Ovary (tissue), 9 donors: ENCODE results near the gene NLGN4Y. TPM values are rescaled to one million over a fixed set of nuclear protein-coding genes. Genes with fewer than 3 reads are reported as not detected.

Experiments
- DNase-seq, 5 donors: peaks; one replicate each; pipeline ENCODE4 v3.0.0-alpha.2; 2019 to 2020
- H3K27ac ChIP-seq, 2 donors: fragments of 200-600 bp; one replicate each; pipeline versions ENCODE4 v1.5.1 to v1.8.0; 2019 to 2022
- H3K27me3 ChIP-seq: fragments of 200-600 bp; one replicate; pipeline ENCODE4 v1.8.0; 2022
- H3K36me3 ChIP-seq: fragments of 200-600 bp; sonication (generic); one replicate; pipeline ENCODE4 v1.5.1; 2019
- H3K4me1 ChIP-seq: one replicate; pipeline ENCODE4 v1.8.1; 2013; ENCODE audit warnings: mild to moderate bottlenecking, moderate library complexity; ENCODE audit not compliant: insufficient read depth
- H3K4me3 ChIP-seq: fragments of 200-600 bp; sonication (generic); one replicate; pipeline ENCODE4 v1.5.1; 2017
- H3K9me3 ChIP-seq, 2 donors: fragments of 200-600 bp in 1 of 2; sonication (generic) in 1 of 2; one replicate each; pipeline versions ENCODE4 v1.5.1 to v1.8.1; 2013 to 2019; ENCODE audit warnings: mild to moderate bottlenecking in 1 of 2, moderate library complexity in 1 of 2
- EP300 ChIP-seq: sonication (generic); formaldehyde crosslinking; IDR thresholded peaks from one replicate; pipeline ENCODE4 v1.6.1; 2017; ENCODE audit warnings: antibody characterized with exemption
- POLR2A ChIP-seq: fragments of 450-650 bp; IDR thresholded peaks from one replicate; pipeline ENCODE4 v1.6.1; 2017; ENCODE audit warnings: antibody characterized with exemption, mild to moderate bottlenecking, moderate library complexity
- WGBS, 3 donors: extraction: QIAGEN DNeasy Blood & Tissue Kit in 1 of 3; methylation state at CpG; one replicate each; pipeline versions ENCODE4 v1.1.5 to v1.1.7; 2013 to 2017; 5-methylcytosine and 5-hydroxymethylcytosine counted together
- intact Hi-C, 4 donors: fragments of 100-400 bp; cut with DNase I; formaldehyde crosslinking; loops; one replicate each; pipeline versions ENCODE4 v1.11.0 to v1.15.1; 2022 to 2023
- polyA plus RNA-seq, 2 donors: library from polyadenylated mRNA; stranded (reverse); fragments of 200-250 nt in 1 of 2; fragments of 350-450 nt in 1 of 2; fragmentation: Illumina TruSeq in 1 of 2; extraction: RNeasy Lipid Tissue Mini Kit (QIAGEN cat#74804) in 1 of 2; gene quantifications; one replicate each; pipeline ENCODE4 v1.2.3, GENCODE V29; 2013 to 2014
- total RNA-seq, 7 donors: library from RNA; depleted of rRNA in 2 of 7; stranded (reverse); fragments of >200 nt in 2 of 7; fragmentation: NEBNext Ultra II Directional in 3 of 7; extraction: Animal tissue kit (Norgen Biotek cat#: 25700) in 3 of 7; gene quantifications; one replicate each; pipeline versions ENCODE4 v1.1.0 to v1.2.4, GENCODE V29; 2016 to 2023
- TF ChIP-seq, protein P1 (sequence below), 3 donors: fragments of 450-650 bp in 2 of 3; fragments of 200-600 bp in 1 of 3; IDR thresholded peaks; one replicate each; pipeline versions ENCODE4 v1.5.1 to v1.8.0; 2016 to 2022; ENCODE audit warnings: antibody characterized with exemption in 3 of 3, mild to moderate bottlenecking in 1 of 3
- donor health status: DM: no; HTN: no; CAD: no; lungs with moderate emphysema.
- donor health status: DM: no; HTN: no; CAD: no.
- donor health status: Bipolar disorder and iron deficiency.
- donor health status: DM: yes; HTN: yes; CAD: no.
- donor health status: DM: no; HTN: no; CAD: no.
- donor health status: DM: yes; HTN: yes; CAD: no.

NLGN4Y gene
- total and polyA plus RNA-seq, 9 donors, result 0.15 to 0.88 (median 0.23) TPM; not detected in 6

DNA sequence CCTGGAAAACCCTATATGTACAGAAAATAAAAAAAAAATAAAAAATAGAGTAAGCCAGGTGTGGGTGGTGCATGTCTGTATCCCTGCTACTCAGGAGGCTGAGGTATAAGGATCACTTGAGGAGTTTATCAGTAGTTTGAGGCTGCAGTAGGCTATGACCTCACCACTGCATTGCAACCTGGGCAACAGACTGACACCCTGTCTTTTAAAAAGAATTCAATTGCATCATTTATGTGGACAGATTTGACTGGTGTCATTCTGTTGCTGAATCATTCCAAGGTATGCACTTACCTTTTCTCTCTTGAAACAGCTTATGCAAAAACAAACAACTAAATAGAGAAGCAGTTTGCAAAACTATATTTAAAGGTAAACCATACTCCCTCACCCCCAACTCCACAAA lies 12.4 kb downstream of the NLGN4Y start:
- Histone ChIP-seq H3K9me3 (no peaks in the 10 kb centered on the region), H3K4me3 (no peak overlapping the region), H3K36me3 (no peaks in the 10 kb centered on the region), H3K4me1 (no peaks in the 10 kb centered on the region), H3K27me3 (no peaks in the 10 kb centered on the region), H3K27ac (no peak overlapping the region)
- intact Hi-C loops, result no loop called here
- TF ChIP-seq, protein P1, sequence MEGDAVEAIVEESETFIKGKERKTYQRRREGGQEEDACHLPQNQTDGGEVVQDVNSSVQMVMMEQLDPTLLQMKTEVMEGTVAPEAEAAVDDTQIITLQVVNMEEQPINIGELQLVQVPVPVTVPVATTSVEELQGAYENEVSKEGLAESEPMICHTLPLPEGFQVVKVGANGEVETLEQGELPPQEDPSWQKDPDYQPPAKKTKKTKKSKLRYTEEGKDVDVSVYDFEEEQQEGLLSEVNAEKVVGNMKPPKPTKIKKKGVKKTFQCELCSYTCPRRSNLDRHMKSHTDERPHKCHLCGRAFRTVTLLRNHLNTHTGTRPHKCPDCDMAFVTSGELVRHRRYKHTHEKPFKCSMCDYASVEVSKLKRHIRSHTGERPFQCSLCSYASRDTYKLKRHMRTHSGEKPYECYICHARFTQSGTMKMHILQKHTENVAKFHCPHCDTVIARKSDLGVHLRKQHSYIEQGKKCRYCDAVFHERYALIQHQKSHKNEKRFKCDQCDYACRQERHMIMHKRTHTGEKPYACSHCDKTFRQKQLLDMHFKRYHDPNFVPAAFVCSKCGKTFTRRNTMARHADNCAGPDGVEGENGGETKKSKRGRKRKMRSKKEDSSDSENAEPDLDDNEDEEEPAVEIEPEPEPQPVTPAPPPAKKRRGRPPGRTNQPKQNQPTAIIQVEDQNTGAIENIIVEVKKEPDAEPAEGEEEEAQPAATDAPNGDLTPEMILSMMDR (IDR thresholded peaks at IDR 0.05), result no peak
- TF ChIP-seq EP300 (no peak), POLR2A (no peak)
- DNase-seq, result no peak

DNA sequence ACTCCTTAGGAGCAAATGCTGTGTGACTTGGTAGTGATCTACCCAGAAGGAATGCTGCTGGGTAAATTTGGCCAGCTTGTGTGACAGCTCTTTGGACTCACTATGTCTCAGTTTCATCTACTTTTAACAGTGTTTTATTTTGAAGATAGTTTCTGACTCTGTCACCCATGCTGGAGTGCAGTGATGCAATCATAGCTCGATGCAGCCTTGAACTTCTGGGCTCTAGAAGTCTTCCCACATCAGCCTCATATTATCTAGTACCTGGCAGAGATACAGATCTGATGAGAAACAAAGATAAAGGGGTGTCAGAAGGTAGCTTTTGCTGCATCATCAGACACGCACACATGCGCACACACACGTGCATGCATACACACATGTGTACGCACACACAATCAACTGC lies 19.2 kb downstream of the NLGN4Y start:
- no peak for DNase-seq
- no peaks in the 10 kb centered on the region for H3K27me3 ChIP-seq
- H3K9me3 ChIP-seq, result no peaks in the 10 kb centered on the region
- H3K27ac ChIP-seq, result no peak overlapping the region
- intact Hi-C loops, result no loop called here
- H3K36me3 ChIP-seq, result no peaks in the 10 kb centered on the region
- no peak overlapping the region for H3K4me3 ChIP-seq
- H3K4me1 ChIP-seq, result no peaks in the 10 kb centered on the region
- no CpG with 5 or more reads among the region's 5 CpGs for WGBS, 3 donors
- TF ChIP-seq, protein P1 (IDR thresholded peaks at IDR 0.05), result no peak
- no peak for TF ChIP-seq EP300
- TF ChIP-seq POLR2A, result no peak

DNA sequence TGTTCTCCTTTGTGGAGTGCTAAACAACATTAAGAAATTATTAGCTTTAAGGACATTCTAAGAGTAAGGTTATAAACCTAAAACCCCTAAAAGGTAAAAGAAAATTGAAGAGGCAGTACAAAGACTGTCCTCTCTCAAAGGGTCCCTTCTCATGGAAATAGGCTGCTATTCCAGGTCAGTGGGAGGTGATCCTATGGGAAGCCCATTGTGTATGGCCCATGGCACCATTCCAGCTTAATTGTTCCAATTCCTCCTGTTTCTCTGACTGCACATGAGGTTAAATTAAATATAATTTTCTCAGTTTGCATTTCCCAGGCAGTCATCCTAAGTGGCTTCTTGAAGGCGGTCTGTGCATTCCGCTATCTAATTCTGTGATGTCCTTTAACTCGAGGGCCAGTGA lies 57.0 kb downstream of the NLGN4Y start:
- no peaks in the 10 kb centered on the region for H3K36me3 ChIP-seq
- intact Hi-C loops, result no loop called here
- H3K27me3 ChIP-seq, result no peaks in the 10 kb centered on the region
- DNase-seq, result no peak
- no CpG with 5 or more reads among the region's 3 CpGs for WGBS, 3 donors
- no peaks in the 10 kb centered on the region for H3K4me1 ChIP-seq
- H3K9me3 ChIP-seq, result no peaks in the 10 kb centered on the region
- no peak overlapping the region for H3K27ac ChIP-seq
- TF ChIP-seq EP300 (no peak), POLR2A (no peak)
- TF ChIP-seq, protein P1 (IDR thresholded peaks at IDR 0.05), result no peak
- no peak overlapping the region for H3K4me3 ChIP-seq

DNA sequence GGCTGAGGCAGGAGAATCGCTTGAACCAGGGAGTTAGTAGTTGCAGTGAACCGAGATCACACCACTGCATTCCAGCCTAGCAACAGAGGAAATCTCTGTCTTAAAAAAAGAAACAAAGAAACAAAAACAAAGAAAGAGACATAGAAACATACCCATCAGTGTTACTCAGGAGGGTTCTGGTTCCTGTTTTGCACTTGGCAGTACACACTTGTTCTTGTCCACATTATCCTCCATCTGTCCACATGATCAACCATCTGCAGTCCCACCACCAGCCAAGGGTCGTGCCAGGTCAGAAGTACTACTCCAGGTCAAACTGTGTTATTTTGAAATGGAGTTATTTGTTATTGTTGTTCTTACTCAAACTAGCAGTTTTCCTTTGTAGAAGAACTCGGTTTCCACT lies 62.4 kb downstream of the NLGN4Y start:
- TF ChIP-seq EP300 (no peak), POLR2A (no peak)
- TF ChIP-seq, protein P1 (IDR thresholded peaks at IDR 0.05), result no peak
- Histone ChIP-seq H3K36me3 (no peaks in the 10 kb centered on the region), H3K27ac (no peak overlapping the region), H3K9me3 (no peaks in the 10 kb centered on the region), H3K4me1 (no peaks in the 10 kb centered on the region), H3K4me3 (no peak overlapping the region), H3K27me3 (no peaks in the 10 kb centered on the region)
- intact Hi-C loops, result no loop called here
- DNase-seq, result no peak
- no CpG with 5 or more reads among the region's 4 CpGs for WGBS, 3 donors

DNA sequence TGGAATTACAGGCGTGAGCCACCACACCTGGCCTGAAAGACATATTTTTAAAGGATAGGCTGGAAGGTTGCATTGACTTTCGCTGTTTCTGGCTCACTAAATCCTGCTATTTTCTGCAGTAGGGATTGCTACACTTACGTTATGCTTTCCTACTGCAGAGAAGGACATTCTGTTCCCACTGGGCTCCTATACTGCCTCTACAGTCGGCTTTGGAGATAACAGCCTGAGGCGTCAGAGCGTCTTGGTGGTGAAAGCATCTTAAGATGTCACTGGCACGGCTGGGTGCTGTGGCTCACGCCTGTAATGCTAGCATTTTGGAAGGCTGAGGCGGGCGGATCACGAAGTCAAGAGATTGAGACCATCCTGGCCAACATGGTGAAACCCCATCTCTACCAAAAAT lies 77.0 kb downstream of the NLGN4Y start:
- no peak overlapping the region for H3K27ac ChIP-seq
- intact Hi-C loops, result no loop called here
- no peak for TF ChIP-seq EP300
- TF ChIP-seq, protein P1 (IDR thresholded peaks at IDR 0.05), result no peak
- TF ChIP-seq POLR2A, result no peak
- no peak overlapping the region for H3K4me3 ChIP-seq
- no peaks in the 10 kb centered on the region for H3K27me3 ChIP-seq
- no CpG with 5 or more reads among the region's 11 CpGs for WGBS, 3 donors
- H3K4me1 ChIP-seq, result no peaks in the 10 kb centered on the region
- H3K9me3 ChIP-seq, result no peaks in the 10 kb centered on the region
- DNase-seq, result no peak
- H3K36me3 ChIP-seq, result no peaks in the 10 kb centered on the region
